ENCODE measurements around the gene ARFRP1.

ARFRP1 gene

GRCh38 chr20:63667858-63668257, 39.9 kb downstream of the ARFRP1 start:
- no peak for TF ChIP-seq TAF1 (IDR thresholded peaks at IDR 0.05; ENCODE audit: borderline replicate concordance, insufficient read depth, low read length)
- TF ChIP-seq, protein P1, sequence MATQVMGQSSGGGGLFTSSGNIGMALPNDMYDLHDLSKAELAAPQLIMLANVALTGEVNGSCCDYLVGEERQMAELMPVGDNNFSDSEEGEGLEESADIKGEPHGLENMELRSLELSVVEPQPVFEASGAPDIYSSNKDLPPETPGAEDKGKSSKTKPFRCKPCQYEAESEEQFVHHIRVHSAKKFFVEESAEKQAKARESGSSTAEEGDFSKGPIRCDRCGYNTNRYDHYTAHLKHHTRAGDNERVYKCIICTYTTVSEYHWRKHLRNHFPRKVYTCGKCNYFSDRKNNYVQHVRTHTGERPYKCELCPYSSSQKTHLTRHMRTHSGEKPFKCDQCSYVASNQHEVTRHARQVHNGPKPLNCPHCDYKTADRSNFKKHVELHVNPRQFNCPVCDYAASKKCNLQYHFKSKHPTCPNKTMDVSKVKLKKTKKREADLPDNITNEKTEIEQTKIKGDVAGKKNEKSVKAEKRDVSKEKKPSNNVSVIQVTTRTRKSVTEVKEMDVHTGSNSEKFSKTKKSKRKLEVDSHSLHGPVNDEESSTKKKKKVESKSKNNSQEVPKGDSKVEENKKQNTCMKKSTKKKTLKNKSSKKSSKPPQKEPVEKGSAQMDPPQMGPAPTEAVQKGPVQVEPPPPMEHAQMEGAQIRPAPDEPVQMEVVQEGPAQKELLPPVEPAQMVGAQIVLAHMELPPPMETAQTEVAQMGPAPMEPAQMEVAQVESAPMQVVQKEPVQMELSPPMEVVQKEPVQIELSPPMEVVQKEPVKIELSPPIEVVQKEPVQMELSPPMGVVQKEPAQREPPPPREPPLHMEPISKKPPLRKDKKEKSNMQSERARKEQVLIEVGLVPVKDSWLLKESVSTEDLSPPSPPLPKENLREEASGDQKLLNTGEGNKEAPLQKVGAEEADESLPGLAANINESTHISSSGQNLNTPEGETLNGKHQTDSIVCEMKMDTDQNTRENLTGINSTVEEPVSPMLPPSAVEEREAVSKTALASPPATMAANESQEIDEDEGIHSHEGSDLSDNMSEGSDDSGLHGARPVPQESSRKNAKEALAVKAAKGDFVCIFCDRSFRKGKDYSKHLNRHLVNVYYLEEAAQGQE (IDR thresholded peaks at IDR 0.05; ENCODE audit: insufficient read depth in 1 of 2, low read depth in 2 of 2, low read length in 2 of 2), result no peak

DNA sequence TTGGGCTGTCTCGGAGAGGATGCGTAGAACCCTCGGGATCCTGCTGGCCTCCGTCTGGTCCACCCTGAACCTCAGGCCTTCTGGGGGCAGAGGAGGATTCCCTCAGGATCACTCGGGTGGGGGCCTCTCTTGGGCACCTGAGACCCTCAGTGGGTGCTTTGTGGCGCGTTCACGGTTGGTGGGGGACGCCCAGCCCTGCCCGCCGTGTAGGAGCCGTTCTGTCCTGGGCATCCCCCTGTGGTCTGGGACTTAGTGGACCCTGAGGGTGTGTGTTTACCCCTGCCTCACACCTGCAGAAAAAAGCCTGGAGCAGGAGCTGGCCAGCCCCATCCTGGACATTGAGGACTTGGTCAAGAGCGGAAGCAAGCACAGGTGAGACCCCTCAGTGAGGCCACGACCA, 42.1 kb downstream of the ARFRP1 start:
- TF ChIP-seq TAF1 (IDR thresholded peaks at IDR 0.05; ENCODE audit: borderline replicate concordance, insufficient read depth, low read length) (no peak), POLR2AphosphoS5 (IDR thresholded peaks at IDR 0.05; ENCODE audit: low read depth, low read length) (no peak), SIN3A (IDR thresholded peaks at IDR 0.05; ENCODE audit: borderline replicate concordance, insufficient read depth, low read length) (no peak), FOXP2 (optimal IDR thresholded peaks at IDR 0.05; ENCODE audit: borderline replicate concordance, extremely low read depth, extremely low read length, insufficient read depth) (no peak)
- TF ChIP-seq, protein P1 (IDR thresholded peaks at IDR 0.05; ENCODE audit: insufficient read depth in 1 of 2, low read depth in 2 of 2, low read length in 2 of 2), result no peak

- TF ChIP-seq SIN3A (IDR thresholded peaks at IDR 0.05; ENCODE audit: borderline replicate concordance, insufficient read depth, low read length), result no peak
- TF ChIP-seq FOXP2 (optimal IDR thresholded peaks at IDR 0.05; ENCODE audit: borderline replicate concordance, extremely low read depth, extremely low read length, insufficient read depth), result no peak
- TF ChIP-seq, protein P1 (IDR thresholded peaks at IDR 0.05; ENCODE audit: insufficient read depth in 1 of 2, low read depth in 2 of 2, low read length in 2 of 2), result no peak
- TF ChIP-seq TAF1 (IDR thresholded peaks at IDR 0.05; ENCODE audit: borderline replicate concordance, insufficient read depth, low read length), result no peak
- no peak for TF ChIP-seq POLR2AphosphoS5 (IDR thresholded peaks at IDR 0.05; ENCODE audit: low read depth, low read length)
Measured at GRCh38 chr20:63664861-63665594, 42.7 kb downstream of the ARFRP1 start.

GRCh38 chr20:63664143-63664851, 43.5 kb downstream of the ARFRP1 start:
- TF ChIP-seq SIN3A (IDR thresholded peaks at IDR 0.05; ENCODE audit: borderline replicate concordance, insufficient read depth, low read length) (no peak), POLR2AphosphoS5 (IDR thresholded peaks at IDR 0.05; ENCODE audit: low read depth, low read length) (no peak), TAF1 (IDR thresholded peaks at IDR 0.05; ENCODE audit: borderline replicate concordance, insufficient read depth, low read length) (no peak), FOXP2 (optimal IDR thresholded peaks at IDR 0.05; ENCODE audit: borderline replicate concordance, extremely low read depth, extremely low read length, insufficient read depth) (no peak)
- TF ChIP-seq, protein P1 (IDR thresholded peaks at IDR 0.05; ENCODE audit: insufficient read depth in 1 of 2, low read depth in 2 of 2, low read length in 2 of 2), result no peak
